ENCODE results near the gene HOXC6. TPM values are rescaled to one million over a fixed set of nuclear protein-coding genes. Genes with fewer than 3 reads are reported as not detected.

The HOXC6 gene
- total and polyA plus RNA-seq, 2 of the 13 experiments (the other 11 are each of a cell fraction or from before 2014, with no cell fraction given), result not detected

DNA sequence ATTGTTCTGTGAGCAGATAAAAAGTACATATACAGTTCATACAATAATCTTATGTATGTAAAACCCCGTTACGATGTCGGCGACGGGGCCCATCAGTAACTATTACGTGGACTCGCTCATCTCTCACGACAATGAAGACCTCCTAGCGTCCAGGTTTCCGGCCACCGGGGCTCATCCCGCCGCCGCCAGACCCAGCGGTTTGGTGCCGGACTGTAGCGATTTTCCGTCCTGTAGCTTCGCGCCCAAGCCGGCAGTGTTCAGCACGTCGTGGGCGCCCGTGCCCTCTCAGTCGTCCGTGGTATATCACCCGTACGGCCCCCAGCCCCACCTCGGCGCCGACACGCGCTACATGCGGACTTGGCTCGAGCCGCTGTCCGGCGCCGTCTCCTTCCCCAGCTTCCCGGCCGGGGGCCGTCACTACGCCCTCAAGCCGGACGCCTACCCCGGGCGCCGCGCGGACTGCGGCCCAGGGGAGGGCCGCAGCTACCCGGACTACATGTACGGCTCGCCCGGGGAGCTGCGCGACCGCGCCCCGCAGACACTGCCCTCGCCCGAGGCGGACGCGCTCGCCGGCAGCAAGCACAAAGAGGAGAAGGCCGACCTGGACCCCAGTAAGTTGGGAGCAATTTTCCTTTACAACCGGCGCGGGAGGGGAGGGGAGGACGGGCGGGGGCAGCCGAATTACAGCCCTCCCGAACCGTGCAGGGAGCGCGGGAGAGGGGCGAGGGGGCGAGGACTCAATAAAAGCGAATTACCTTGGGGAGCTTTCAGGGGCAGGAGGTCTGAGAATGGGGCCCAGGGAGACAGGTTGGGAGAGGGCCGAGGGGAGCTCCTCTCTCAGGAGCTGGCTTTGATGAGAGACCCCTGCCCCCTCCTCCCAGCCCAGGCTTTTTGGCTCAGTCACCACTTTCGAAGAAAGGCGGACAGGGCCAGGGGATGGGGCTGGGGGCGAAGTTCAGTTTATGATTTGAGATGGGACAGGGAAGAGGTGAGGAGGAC lies 27.8 kb upstream of the HOXC6 start, which contains the start of gene HOXC9 (continued):
- TF ChIP-seq ZNF800 (CRISPR knock-in tag; IDR thresholded peaks at IDR 0.05) (peak; percentile 48), ZSCAN20 (CRISPR knock-in tag; IDR thresholded peaks at IDR 0.05; ENCODE audit: borderline replicate concordance) (no peak), ZNF446 (CRISPR knock-in tag; IDR thresholded peaks at IDR 0.05) (no peak), PCBP1 (IDR thresholded peaks at IDR 0.05; ENCODE audit: borderline replicate concordance, low read depth, low read length) (no peak), ZNF282 (IDR thresholded peaks at IDR 0.05; ENCODE audit: partially characterized antibody) (no peak), ZNF839 (CRISPR knock-in tag; IDR thresholded peaks at IDR 0.05; ENCODE audit: borderline replicate concordance) (no peak), TSC22D2 (CRISPR knock-in tag; IDR thresholded peaks at IDR 0.05; ENCODE audit: borderline replicate concordance) (no peak), ZNF431 (CRISPR knock-in tag; IDR thresholded peaks at IDR 0.05; ENCODE audit: borderline replicate concordance, low read depth) (no peak), CENPT (CRISPR knock-in tag; IDR thresholded peaks at IDR 0.05; ENCODE audit: low read depth) (no peak), ATF7-NPFF (CRISPR knock-in tag; IDR thresholded peaks at IDR 0.05; ENCODE audit: low read depth) (no peak), IRF9 (CRISPR knock-in tag; IDR thresholded peaks at IDR 0.05; ENCODE audit: borderline replicate concordance) (no peak), MEF2D (CRISPR knock-in tag; IDR thresholded peaks at IDR 0.05) (no peak), ATF5 (CRISPR knock-in tag; IDR thresholded peaks at IDR 0.05; ENCODE audit: low read depth) (no peak), ZFP36L2 (CRISPR knock-in tag; IDR thresholded peaks at IDR 0.05) (no peak), HHEX (CRISPR knock-in tag; IDR thresholded peaks at IDR 0.05) (no peak), ZNF207 (IDR thresholded peaks at IDR 0.05; ENCODE audit: borderline replicate concordance) (no peak), GATA4 (IDR thresholded peaks at IDR 0.05; ENCODE audit: borderline replicate concordance, low read depth) (no peak), ZNF691 (CRISPR knock-in tag; IDR thresholded peaks at IDR 0.05; ENCODE audit: borderline replicate concordance, low read depth) (no peak), ZNF883 (CRISPR knock-in tag; IDR thresholded peaks at IDR 0.05; ENCODE audit: not compliant biosample characterization) (no peak), ZNF652 (CRISPR knock-in tag; IDR thresholded peaks at IDR 0.05; ENCODE audit: borderline replicate concordance, low read depth) (no peak)
- TF ChIP-seq, protein P1, sequence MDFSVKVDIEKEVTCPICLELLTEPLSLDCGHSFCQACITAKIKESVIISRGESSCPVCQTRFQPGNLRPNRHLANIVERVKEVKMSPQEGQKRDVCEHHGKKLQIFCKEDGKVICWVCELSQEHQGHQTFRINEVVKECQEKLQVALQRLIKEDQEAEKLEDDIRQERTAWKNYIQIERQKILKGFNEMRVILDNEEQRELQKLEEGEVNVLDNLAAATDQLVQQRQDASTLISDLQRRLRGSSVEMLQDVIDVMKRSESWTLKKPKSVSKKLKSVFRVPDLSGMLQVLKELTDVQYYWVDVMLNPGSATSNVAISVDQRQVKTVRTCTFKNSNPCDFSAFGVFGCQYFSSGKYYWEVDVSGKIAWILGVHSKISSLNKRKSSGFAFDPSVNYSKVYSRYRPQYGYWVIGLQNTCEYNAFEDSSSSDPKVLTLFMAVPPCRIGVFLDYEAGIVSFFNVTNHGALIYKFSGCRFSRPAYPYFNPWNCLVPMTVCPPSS (IDR thresholded peaks at IDR 0.05), result no peak
- TF ChIP-seq, protein P2, sequence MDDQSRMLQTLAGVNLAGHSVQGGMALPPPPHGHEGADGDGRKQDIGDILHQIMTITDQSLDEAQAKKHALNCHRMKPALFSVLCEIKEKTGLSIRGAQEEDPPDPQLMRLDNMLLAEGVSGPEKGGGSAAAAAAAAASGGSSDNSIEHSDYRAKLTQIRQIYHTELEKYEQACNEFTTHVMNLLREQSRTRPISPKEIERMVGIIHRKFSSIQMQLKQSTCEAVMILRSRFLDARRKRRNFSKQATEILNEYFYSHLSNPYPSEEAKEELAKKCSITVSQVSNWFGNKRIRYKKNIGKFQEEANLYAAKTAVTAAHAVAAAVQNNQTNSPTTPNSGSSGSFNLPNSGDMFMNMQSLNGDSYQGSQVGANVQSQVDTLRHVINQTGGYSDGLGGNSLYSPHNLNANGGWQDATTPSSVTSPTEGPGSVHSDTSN (CRISPR knock-in tag; IDR thresholded peaks at IDR 0.05; ENCODE audit: borderline replicate concordance), result no peak

Data from HepG2 (cell line).